T-helper 1 cell treated with Interleukin-12 subunit alpha and Interleukin-12 subunit beta and Interleukin-4 antibody, amounts not matched to agents 30 ng/mL and 1 ng/mL, for 36 hours (primary cell): ENCODE results near the gene CLDN6. TPM values are rescaled to one million over a fixed set of nuclear protein-coding genes. Genes with fewer than 3 reads are reported as not detected.

ENCODE experiments used
- intact Hi-C: fragments of 100-400 bp; cut with micrococcal nuclease; formaldehyde crosslinking; loops from one replicate; pipeline ENCODE4 v1.15.1; 2024
- total RNA-seq: library from RNA; stranded (reverse); gene quantifications from 2 replicates; pipeline ENCODE4 v1.2.3, GENCODE V29; 2022

The CLDN6 gene
- total RNA-seq, 1 donor from 2014 or later = not detected

GRCh38 chr16:2992383-2993081, 25.5 kb downstream of the CLDN6 start:
- intact Hi-C loops = no loop called here

DNA sequence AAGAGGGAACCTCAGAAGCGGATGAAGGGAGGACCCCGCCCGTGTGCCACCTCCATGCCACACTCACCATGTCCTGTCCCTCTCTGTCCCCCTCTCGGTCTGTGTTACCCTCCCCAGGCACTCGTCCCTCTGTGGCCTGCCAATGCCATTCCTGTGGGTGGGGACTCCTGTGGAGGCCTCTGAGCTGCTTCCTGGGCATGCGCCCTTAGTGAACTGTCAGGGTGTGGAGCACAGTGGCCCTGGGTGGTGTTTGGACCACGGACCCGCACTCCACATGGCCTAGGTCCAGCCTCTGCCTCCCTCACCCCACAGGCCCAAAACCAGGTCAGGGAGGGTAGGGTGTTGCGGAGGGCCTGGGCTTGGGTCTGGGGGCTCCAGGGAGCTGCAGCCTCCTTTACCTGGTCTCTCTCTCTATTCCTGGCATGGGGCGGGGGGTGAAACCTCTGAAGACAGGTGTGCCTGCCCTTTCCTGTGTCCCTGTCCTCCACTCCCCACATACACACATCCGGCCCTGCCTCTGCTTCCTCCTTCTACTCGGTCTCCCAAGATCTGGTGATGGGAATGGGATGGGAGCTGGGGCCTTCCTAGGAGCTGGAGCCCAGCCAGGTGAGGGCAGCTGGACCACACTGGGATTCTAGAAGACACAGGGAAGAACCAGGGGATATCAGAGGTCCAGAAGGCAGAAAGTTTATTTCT, 26.3 kb downstream of the CLDN6 start:
- intact Hi-C loops = no loop called here

DNA sequence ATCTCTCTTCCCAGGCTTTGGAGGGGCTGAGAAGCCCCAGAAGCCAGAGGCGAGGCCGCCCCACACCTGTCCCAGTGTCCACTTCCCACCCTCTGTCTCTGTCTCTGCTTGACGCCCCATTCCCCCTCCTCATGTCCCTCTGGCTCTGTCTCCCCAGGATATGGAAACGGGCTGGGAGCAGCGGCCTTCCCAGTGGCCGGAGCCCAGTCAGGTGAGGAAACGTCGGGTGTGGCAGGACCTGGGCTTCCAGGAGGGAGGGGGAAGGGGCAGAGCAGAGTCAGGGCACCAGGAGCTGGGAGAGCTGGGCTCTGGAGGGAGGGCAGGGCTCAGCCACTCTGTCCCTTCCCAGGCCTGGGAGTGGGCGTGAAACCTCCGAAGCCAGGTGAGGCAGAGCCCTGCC, 27.1 kb downstream of the CLDN6 start:
- intact Hi-C loops = no loop called here

DNA sequence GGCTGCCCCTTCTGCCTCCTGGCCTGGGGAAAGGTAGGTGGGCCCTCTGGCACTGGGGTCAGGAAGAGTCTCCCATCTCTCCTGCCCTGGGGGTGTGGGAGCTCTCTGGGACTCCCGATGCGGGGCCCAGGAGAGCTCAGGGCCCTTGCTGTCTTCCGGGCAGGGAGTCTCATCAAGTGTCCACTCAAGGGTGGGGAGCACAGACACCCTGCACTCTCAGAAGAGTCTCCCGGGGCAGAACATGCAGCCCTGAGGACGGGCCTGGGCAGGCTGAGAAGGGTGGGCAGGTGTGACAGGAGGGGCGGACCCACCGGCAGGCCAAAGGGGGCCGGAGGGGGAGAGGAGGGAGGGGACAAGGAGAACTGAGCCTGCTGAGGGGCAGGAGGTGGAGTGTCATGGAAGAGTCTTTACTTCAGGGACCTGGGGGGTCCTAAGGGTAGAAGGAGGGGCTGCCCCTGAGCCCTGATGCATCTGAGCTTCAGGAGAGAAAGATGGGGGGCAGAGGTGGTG, 29.3 kb downstream of the CLDN6 start:
- intact Hi-C loops = no loop called here

DNA sequence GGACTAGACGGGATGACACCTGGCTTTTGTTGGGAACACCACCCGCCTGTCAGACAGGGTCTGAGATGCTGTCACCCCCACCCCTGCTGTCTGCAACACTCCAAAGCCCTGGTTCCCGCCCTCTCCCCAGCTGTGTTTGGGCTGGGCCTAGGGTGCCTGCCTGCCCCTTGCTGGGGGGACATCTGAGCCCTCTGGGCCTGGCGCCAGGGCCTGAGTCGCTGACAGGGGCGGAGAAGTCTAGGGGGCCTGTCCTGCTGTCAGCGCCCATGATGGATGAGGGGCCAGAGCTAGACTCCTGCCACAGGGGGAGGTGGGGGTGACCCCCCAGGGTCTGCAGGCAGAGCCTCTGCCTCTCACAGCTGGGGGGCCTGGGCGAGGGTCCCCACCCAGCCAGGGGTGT, 30.1 kb downstream of the CLDN6 start:
- intact Hi-C loops = no loop called here

DNA sequence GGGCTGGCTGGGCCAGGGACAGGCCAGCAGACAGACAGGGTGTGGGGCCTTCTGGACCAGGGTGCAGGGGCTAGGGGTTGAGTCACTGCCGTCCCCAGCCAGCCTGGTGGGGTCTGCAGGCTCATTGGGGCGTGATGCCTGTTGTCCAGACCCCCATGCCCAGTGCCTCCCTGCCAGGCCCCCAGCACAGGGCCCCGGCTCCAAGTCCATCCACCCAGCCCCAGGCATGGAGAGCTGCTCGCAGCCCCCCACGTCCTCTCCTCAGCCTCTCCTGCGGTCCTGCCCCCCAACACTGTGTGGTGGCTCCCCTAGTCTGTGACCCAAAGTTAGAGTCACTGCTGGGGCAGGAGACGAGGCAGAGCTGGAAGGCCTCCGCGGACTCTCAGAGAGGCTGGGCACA, 30.7 kb downstream of the CLDN6 start:
- intact Hi-C loops = no loop called here

GRCh38 chr16:2986623-2987188, 31.3 kb downstream of the CLDN6 start:
- intact Hi-C loops = no loop called here

GRCh38 chr16:2985893-2986355, 32.1 kb downstream of the CLDN6 start:
- intact Hi-C loops = loop anchor here (2.0 kb wide), 1 partner anchor 17 kb away; no protein-coding TSS in a partner anchor

GRCh38 chr16:2985462-2985861, 32.5 kb downstream of the CLDN6 start:
- intact Hi-C loops = loop anchor here (2.0 kb wide), 1 partner anchor 17 kb away; no protein-coding TSS in a partner anchor

GRCh38 chr16:2983706-2984136, 34.3 kb downstream of the CLDN6 start:
- intact Hi-C loops = loop anchor here (2.0 kb wide), 1 partner anchor 19 kb away; no protein-coding TSS in a partner anchor

- intact Hi-C loops = no loop called here
Measured at GRCh38 chr16:2982402-2982801, 35.6 kb downstream of the CLDN6 start.

GRCh38 chr16:2981899-2982250, 36.1 kb downstream of the CLDN6 start:
- intact Hi-C loops = no loop called here

- intact Hi-C loops = no loop called here
Measured at GRCh38 chr16:2981177-2981898, 36.6 kb downstream of the CLDN6 start.

GRCh38 chr16:2980227-2981176, 37.5 kb downstream of the CLDN6 start, which contains the start of gene PKMYT1:
Gene PKMYT1, minus strand, starts transcription at chr16:2980446. Its CDS starts 789 bp downstream, at chr16:2979657.
- intact Hi-C loops = loop anchor here (1.0 kb wide), 3 partner anchors 11 to 69 kb away; partner anchors contain the start of genes FLYWCH1, PAQR4 and THOC6

GRCh38 chr16:2979669-2980226, 38.2 kb downstream of the CLDN6 start:
- intact Hi-C loops = loop anchor here (1.0 kb wide), 3 partner anchors 10 to 68 kb away; partner anchors contain the start of genes FLYWCH1, PAQR4 and THOC6

DNA sequence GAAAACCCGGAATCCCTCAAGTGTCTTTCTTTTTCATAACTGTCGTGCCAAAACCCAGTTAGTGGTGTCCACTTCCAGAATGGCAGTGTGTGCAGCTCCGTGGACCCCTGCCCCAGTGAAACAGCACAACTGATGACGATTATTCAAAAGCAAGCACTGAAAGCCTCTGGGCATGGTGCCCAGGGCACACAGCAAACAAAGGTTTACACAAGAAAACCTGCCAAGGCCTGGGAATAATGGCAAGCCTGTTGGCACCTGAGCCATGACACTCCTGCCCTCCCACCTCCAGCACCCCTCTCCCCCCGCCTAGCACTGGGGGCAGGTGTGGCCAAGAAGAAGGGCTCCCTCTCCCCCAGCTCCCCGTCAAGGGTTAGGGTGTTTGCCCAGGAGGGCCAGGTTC, 40.5 kb downstream of the CLDN6 start:
- intact Hi-C loops = no loop called here

- intact Hi-C loops = no loop called here
Measured at GRCh38 chr16:2976673-2977072, 41.3 kb downstream of the CLDN6 start.

- intact Hi-C loops = no loop called here
Measured at GRCh38 chr16:2976201-2976600, 41.8 kb downstream of the CLDN6 start.

DNA sequence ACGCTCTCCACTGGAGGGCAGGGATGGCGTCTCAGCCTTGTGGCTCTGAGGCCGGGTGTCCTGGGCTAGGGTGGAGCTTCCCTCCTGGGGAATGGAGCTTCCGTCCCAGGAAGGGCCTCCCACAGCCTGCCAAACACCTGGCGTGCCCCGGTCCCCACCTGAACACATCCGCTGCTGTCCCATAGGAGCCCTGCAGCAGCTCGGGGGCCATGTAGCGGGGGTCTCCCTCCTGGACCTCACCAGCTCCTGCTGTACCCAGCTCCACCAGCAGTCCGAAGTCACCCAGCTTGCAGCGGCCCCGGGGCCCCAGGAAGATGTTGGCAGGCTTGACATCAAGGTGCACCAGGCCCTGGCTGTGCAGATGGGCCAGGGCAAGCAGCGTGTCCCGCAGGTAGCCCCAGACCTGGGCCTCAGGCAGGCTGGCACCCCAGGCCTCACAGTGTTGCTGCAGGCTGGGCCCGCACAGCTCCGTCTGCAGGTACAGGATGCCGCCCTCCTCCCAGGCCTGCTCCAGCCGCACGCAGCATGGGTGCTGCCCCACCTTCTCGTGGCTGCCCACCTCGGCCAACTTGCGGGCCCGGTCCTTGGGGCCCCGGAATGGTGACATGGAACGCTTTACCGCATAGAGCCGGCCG, 42.7 kb downstream of the CLDN6 start:
- intact Hi-C loops = no loop called here
